ENCODE data around the gene ALS2CL.

DNA sequence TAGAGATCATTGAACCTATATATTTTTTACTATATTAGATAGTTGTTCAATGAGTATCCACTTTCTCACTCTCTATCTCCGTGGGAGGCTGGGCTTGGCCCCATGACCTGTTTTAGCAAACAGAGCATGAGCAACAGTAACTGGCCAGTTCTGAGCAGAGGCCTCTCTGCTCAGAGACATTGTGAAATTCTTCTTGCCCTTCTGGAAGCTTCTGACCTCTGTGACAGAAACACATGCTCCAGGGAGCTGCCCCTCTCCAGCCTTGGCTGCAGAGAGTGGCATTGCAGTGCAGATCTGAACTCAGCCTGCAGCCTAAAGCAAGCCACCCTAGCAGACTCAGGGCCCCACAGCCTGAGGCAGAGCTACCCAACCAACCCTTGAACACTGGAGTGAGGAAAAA is 60.7 kb downstream of the ALS2CL start:
- no peak for TF ChIP-seq YY1 (IDR thresholded peaks at IDR 0.05; ENCODE audit: insufficient read depth, insufficient read length)
- TF ChIP-seq ZNF274 (IDR thresholded peaks at IDR 0.05; ENCODE audit: low read depth, low read length) = no peak
- TF ChIP-seq SUZ12 (IDR thresholded peaks at IDR 0.05; ENCODE audit: extremely low read depth, insufficient read depth, insufficient read length) = no peak
